Endothelial cell (in vitro differentiated cells): Measurements from ENCODE around the gene SLC38A10. TPM values are rescaled to one million over a fixed set of nuclear protein-coding genes. Genes with fewer than 3 reads are reported as not detected.
A peak's percentile ranks its signal among the peaks of the same experiment; 100 is the strongest.

Experiments used
- DNase-seq: peaks from one replicate; pipeline ENCODE4 v3.0.0; 2021; ENCODE audit warnings: low spot score
- H3K27ac Mint-ChIP-seq: one replicate; pipeline ENCODE4 v1.8.0; 2021; ENCODE audit warnings: mixed read lengths, inconsistent platforms; ENCODE audit not compliant: unreplicated experiment
- H3K27me3 Mint-ChIP-seq: one replicate; pipeline ENCODE4 v1.8.0; 2021; ENCODE audit warnings: mild to moderate bottlenecking, moderate library complexity, mixed read lengths, inconsistent platforms; ENCODE audit not compliant: unreplicated experiment
- H3K36me3 Mint-ChIP-seq: one replicate; pipeline ENCODE4 v1.8.0; 2021; ENCODE audit warnings: mild to moderate bottlenecking, low read depth, mixed read lengths, inconsistent platforms; ENCODE audit not compliant: unreplicated experiment
- H3K4me1 Mint-ChIP-seq: one replicate; pipeline ENCODE4 v1.8.0; 2021; ENCODE audit warnings: mild to moderate bottlenecking, mixed read lengths, inconsistent platforms; ENCODE audit not compliant: unreplicated experiment
- H3K4me3 Mint-ChIP-seq: one replicate; pipeline ENCODE4 v1.8.0; 2021; ENCODE audit warnings: mild to moderate bottlenecking, mixed read lengths, inconsistent platforms; ENCODE audit not compliant: unreplicated experiment
- H3K9me3 Mint-ChIP-seq: one replicate; pipeline ENCODE4 v1.8.0; 2021; ENCODE audit warnings: mixed read lengths, inconsistent platforms; ENCODE audit not compliant: unreplicated experiment
- CTCF ChIP-seq: fragments of 200-600 bp; sonication (generic); IDR thresholded peaks from one replicate; pipeline ENCODE4 v1.5.0; 2021; ENCODE audit warnings: antibody characterized with exemption; ENCODE audit not compliant: unreplicated experiment
- total RNA-seq: library from RNA; stranded (reverse); fragmentation: NEBNext Ultra II Directional; extraction: Animal tissue kit (Norgen Biotek cat#: 25700); gene quantifications from one replicate; pipeline ENCODE4 v1.2.1, GENCODE V29; 2021; ENCODE audit not compliant: unreplicated experiment

SLC38A10 gene
- total RNA-seq, 1 donor from 2014 or later = 57.2 TPM

GRCh38 chr17:81251094-81251708, 43.9 kb downstream of the SLC38A10 start:
- Mint-ChIP-seq H3K9me3 (no peaks in the 10 kb centered on the region), H3K4me1 (peaks cover 6% of the 10 kb centered on the region), H3K27me3 (peaks cover 11% of the 10 kb centered on the region), H3K27ac (no peak overlapping the region), H3K4me3 (no peak overlapping the region), H3K36me3 (peaks cover 14% of the 10 kb centered on the region)
- no peak for DNase-seq
- TF ChIP-seq CTCF = no peak

DNA sequence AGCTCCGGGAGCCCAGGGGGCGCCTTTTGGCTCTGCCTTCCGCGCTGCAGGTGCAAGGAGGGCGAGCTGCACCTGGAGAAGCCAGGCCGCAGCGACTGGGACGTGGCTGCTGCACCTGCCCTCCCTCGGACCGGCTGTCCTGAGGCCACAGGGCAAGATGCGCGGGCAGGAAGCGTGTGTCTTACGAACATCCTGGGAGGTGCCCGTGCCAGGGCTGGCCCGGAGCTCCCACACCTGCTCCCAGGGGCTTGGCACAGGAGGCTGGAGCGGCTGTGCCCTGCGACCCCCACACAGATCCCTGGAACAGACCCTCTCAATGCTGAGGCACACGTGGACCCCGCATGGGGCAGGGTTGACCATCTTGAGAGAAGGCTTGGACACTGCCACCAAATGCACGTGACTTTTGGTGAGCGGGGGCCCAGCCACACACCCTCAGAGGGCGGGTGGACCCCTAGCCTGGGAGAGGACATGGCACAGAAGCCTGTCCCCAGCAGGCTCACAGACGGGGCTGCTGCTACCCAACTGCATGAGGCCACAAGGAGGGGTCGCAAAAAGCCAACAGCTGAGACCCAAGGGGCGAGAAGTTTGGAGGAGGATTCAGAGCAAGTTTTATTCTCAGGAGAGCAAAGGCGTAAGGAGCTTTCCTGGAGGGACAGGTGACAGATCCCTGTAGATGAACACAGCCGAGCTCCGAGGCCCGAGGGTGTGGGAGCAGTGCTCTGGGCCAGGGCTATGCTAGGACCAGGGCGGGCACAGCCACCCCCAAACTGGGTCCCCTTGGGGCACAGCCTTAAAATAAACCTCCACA, 44.6 kb downstream of the SLC38A10 start:
- TF ChIP-seq CTCF = no peak
- H3K9me3 Mint-ChIP-seq = no peaks in the 10 kb centered on the region
- H3K27me3 Mint-ChIP-seq = peaks cover 11% of the 10 kb centered on the region
- peaks cover 6% of the 10 kb centered on the region for H3K4me1 Mint-ChIP-seq
- DNase-seq = no peak
- no peak overlapping the region for H3K27ac Mint-ChIP-seq
- peak overlapping the region; percentile 59 for H3K4me3 Mint-ChIP-seq
- H3K36me3 Mint-ChIP-seq = peaks cover 14% of the 10 kb centered on the region

GRCh38 chr17:81249223-81250040, 45.7 kb downstream of the SLC38A10 start:
- H3K27ac Mint-ChIP-seq = no peak overlapping the region
- H3K4me1 Mint-ChIP-seq = no peaks in the 10 kb centered on the region
- DNase-seq = no peak
- H3K4me3 Mint-ChIP-seq = peak overlapping the region; percentile 69
- H3K9me3 Mint-ChIP-seq = no peaks in the 10 kb centered on the region
- TF ChIP-seq CTCF = no peak
- peaks cover 17% of the 10 kb centered on the region for H3K27me3 Mint-ChIP-seq
- peaks cover 14% of the 10 kb centered on the region for H3K36me3 Mint-ChIP-seq

GRCh38 chr17:81248649-81249048, 46.5 kb downstream of the SLC38A10 start:
- H3K9me3 Mint-ChIP-seq = no peaks in the 10 kb centered on the region
- H3K27me3 Mint-ChIP-seq = peaks cover 17% of the 10 kb centered on the region
- H3K27ac Mint-ChIP-seq = peak overlapping the region; percentile 81
- H3K36me3 Mint-ChIP-seq = peaks cover 12% of the 10 kb centered on the region
- peak overlapping the region; percentile 80 for H3K4me3 Mint-ChIP-seq
- TF ChIP-seq CTCF = no peak
- H3K4me1 Mint-ChIP-seq = no peaks in the 10 kb centered on the region
- no peak for DNase-seq
